ENCODE results near the gene RASSF10.

DNA sequence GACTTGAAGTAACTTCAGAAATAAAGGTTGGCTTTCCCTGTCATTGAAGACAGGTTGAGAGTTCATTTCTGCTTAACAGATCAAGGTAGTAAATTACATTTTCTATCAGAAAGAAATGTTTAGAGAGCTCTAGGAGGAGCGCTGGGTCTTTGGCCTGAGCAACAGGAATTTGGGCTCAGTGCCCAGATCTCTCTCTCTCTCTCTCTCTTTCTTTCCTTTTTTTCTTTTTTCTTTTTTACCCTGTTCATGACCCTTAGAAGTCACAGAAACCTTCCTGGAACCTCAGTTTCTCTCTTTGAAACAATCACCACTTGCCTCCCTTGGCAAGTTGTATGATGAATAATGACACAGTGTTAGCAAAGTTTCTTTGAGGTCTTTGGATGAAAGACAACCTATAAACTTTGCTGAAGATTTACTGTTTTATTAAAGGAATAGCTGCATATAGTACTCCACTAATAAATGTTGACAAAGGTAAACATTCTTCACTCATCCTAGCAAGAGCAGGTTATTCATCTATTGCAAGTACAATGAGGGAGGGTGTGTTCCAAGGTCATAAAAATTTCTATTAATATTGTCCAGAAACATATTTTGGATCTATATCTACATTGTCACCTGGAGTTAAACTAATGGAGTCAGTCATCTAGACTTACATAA lies 35.5 kb upstream of the RASSF10 start:
- TF ChIP-seq, protein P1, sequence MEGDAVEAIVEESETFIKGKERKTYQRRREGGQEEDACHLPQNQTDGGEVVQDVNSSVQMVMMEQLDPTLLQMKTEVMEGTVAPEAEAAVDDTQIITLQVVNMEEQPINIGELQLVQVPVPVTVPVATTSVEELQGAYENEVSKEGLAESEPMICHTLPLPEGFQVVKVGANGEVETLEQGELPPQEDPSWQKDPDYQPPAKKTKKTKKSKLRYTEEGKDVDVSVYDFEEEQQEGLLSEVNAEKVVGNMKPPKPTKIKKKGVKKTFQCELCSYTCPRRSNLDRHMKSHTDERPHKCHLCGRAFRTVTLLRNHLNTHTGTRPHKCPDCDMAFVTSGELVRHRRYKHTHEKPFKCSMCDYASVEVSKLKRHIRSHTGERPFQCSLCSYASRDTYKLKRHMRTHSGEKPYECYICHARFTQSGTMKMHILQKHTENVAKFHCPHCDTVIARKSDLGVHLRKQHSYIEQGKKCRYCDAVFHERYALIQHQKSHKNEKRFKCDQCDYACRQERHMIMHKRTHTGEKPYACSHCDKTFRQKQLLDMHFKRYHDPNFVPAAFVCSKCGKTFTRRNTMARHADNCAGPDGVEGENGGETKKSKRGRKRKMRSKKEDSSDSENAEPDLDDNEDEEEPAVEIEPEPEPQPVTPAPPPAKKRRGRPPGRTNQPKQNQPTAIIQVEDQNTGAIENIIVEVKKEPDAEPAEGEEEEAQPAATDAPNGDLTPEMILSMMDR (conservative IDR thresholded peaks at IDR 0.05): no peak; the same call in none of the 2 replicates
- no peak for TF ChIP-seq ZFX (IDR thresholded peaks at IDR 0.05)
